Measurements from ENCODE around the gene ARL4C.

ARL4C gene

DNA sequence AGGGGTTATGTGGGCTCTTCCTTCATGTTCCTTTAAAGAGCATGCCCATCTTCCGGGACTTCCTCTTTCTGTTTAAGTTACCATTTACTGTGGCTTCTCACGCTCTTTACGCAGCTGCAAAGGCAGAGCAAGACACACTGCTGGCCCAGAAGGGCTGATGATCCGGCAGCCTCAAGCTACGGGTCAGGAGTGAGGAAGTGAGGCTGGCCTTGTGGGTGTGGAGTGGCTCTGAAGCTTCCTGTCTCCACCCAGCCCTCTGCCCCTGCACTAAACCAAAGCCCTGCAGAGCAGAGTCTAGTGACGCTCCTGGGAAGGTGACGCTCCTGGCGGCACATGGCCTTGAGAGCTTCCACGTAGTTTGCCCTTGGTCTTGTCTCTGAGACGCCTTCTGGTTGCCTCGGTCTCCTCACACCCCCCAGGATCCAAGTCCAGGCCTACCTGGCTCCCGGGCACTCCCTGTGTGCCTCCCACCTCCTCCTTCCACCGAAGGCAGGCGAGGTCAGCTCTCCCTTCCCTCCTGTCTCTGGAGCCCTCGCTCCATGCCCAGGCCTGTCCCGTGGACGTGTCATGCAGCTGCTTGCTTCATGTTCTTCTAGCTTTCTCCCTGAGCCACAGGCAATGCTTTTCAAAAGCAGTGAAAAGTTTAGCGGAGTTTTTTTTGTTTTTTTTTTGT is 50.3 kb downstream of the ARL4C start:
- TF ChIP-seq, protein P1, sequence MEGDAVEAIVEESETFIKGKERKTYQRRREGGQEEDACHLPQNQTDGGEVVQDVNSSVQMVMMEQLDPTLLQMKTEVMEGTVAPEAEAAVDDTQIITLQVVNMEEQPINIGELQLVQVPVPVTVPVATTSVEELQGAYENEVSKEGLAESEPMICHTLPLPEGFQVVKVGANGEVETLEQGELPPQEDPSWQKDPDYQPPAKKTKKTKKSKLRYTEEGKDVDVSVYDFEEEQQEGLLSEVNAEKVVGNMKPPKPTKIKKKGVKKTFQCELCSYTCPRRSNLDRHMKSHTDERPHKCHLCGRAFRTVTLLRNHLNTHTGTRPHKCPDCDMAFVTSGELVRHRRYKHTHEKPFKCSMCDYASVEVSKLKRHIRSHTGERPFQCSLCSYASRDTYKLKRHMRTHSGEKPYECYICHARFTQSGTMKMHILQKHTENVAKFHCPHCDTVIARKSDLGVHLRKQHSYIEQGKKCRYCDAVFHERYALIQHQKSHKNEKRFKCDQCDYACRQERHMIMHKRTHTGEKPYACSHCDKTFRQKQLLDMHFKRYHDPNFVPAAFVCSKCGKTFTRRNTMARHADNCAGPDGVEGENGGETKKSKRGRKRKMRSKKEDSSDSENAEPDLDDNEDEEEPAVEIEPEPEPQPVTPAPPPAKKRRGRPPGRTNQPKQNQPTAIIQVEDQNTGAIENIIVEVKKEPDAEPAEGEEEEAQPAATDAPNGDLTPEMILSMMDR (IDR thresholded peaks at IDR 0.05; ENCODE audit: low read length): no peak
- Histone ChIP-seq H3K36me3 (replicated peaks; ENCODE audit: insufficient read depth, low read length) (no peaks in the 10 kb centered on the region), H3K79me2 (ENCODE audit: low read length) (no peaks in the 10 kb centered on the region), H3K27ac (ENCODE audit: low read length) (no peak overlapping the region), H3K9ac (ENCODE audit: low read length) (no peak overlapping the region), H3K9me3 (replicated peaks; ENCODE audit: insufficient read depth, low read length) (no peaks in the 10 kb centered on the region), H3F3A (ENCODE audit: insufficient read depth, low read length) (no peaks in the 10 kb centered on the region), H3K4me3 (ENCODE audit: low read length) (no peak overlapping the region), H3K27me3 (replicated peaks; ENCODE audit: insufficient read depth, low read length) (no peaks in the 10 kb centered on the region), H3K4me2 (ENCODE audit: low read depth, low read length) (no peak overlapping the region), H3K4me1 (ENCODE audit: low read length) (no peaks in the 10 kb centered on the region), H2AFZ (ENCODE audit: low read length) (no peak overlapping the region), H3K9me2 (replicated peaks; ENCODE audit: insufficient read depth, low read length) (no peaks in the 10 kb centered on the region), H4K20me1 (ENCODE audit: insufficient read depth, low read length) (no peaks in the 10 kb centered on the region)
- no peak for DNase-seq

DNA sequence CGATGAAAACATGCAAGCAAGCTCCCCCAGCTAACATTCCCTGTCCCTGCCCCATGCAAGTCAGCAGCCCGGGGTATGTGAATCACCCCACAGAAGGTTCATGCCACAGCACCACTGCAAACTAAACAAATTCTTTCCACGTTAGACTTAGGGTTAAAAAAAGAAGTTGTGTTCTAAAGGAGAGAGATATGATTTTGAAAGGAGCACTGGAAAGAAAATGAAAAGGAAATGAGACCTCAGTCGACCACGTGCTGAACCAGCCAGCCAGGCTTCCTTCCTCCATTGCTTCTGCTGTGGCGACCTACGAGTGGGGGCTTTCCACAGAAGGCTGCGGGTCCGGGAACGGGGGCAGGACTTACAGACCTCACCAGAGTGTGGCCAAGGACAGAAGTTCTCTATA is 52.0 kb downstream of the ARL4C start:
- no peak overlapping the region for H3K4me2 ChIP-seq (ENCODE audit: low read depth, low read length)
- H3K79me2 ChIP-seq (ENCODE audit: low read length): no peaks in the 10 kb centered on the region
- no peaks in the 10 kb centered on the region for H4K20me1 ChIP-seq (ENCODE audit: insufficient read depth, low read length)
- H3K4me1 ChIP-seq (ENCODE audit: low read length): no peaks in the 10 kb centered on the region
- H3K9me2 ChIP-seq (replicated peaks; ENCODE audit: insufficient read depth, low read length): no peaks in the 10 kb centered on the region
- H3K36me3 ChIP-seq (replicated peaks; ENCODE audit: insufficient read depth, low read length): no peaks in the 10 kb centered on the region
- H3K9me3 ChIP-seq (replicated peaks; ENCODE audit: insufficient read depth, low read length): no peaks in the 10 kb centered on the region
- TF ChIP-seq EZH2 (optimal IDR thresholded peaks at IDR 0.05; ENCODE audit: low read depth, low read length) (no peak), EZH2phosphoT487 (IDR thresholded peaks at IDR 0.05; ENCODE audit: low read length) (no peak)
- TF ChIP-seq, protein P1 (IDR thresholded peaks at IDR 0.05; ENCODE audit: low read length): no peak
- no peak overlapping the region for H3K9ac ChIP-seq (ENCODE audit: low read length)
- H2AFZ ChIP-seq (ENCODE audit: low read length): no peak overlapping the region
- H3K27ac ChIP-seq (ENCODE audit: low read length): no peak overlapping the region
- no peaks in the 10 kb centered on the region for H3K27me3 ChIP-seq (replicated peaks; ENCODE audit: insufficient read depth, low read length)
- DNase-seq: no peak
- H3F3A ChIP-seq (ENCODE audit: insufficient read depth, low read length): no peaks in the 10 kb centered on the region
- H3K4me3 ChIP-seq (ENCODE audit: low read length): no peak overlapping the region

DNA sequence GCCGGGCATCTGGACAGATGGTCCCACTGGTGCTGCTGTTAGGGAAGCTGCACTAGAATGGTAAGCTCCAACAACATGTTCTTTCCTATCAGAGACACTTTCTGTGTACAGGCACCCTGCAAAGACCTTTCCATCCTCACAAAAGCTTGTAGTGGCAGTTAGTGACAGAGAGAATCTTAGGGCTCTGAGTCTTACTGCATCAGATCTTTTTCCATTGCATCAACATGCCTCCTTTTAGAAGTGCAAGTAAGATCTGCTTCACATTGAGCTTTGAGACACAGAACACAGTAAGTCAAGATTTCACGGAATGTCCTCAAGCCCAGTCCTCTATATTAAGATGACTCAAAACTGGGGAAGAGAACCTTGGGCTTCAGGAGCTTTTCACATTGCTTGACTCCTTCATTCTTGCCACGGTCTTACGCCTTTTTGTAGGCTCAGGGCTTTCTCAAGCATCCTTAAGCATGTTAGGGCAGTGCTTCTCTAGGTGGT is 52.6 kb downstream of the ARL4C start:
- Histone ChIP-seq H4K20me1 (ENCODE audit: insufficient read depth, low read length) (no peaks in the 10 kb centered on the region), H3K9ac (ENCODE audit: low read length) (no peak overlapping the region), H2AFZ (ENCODE audit: low read length) (no peak overlapping the region), H3K36me3 (replicated peaks; ENCODE audit: insufficient read depth, low read length) (no peaks in the 10 kb centered on the region), H3K27me3 (replicated peaks; ENCODE audit: insufficient read depth, low read length) (no peaks in the 10 kb centered on the region), H3K4me2 (ENCODE audit: low read depth, low read length) (no peak overlapping the region), H3F3A (ENCODE audit: insufficient read depth, low read length) (no peaks in the 10 kb centered on the region), H3K9me3 (replicated peaks; ENCODE audit: insufficient read depth, low read length) (no peaks in the 10 kb centered on the region), H3K4me3 (ENCODE audit: low read length) (no peak overlapping the region), H3K4me1 (ENCODE audit: low read length) (no peaks in the 10 kb centered on the region), H3K79me2 (ENCODE audit: low read length) (no peaks in the 10 kb centered on the region), H3K9me2 (replicated peaks; ENCODE audit: insufficient read depth, low read length) (no peaks in the 10 kb centered on the region), H3K27ac (ENCODE audit: low read length) (no peak overlapping the region)
- TF ChIP-seq EZH2phosphoT487 (IDR thresholded peaks at IDR 0.05; ENCODE audit: low read length) (no peak), EZH2 (optimal IDR thresholded peaks at IDR 0.05; ENCODE audit: low read depth, low read length) (no peak)
- TF ChIP-seq, protein P1 (IDR thresholded peaks at IDR 0.05; ENCODE audit: low read length): no peak
- no peak for DNase-seq
